GM19328 (cell line): ENCODE data around the gene NUAK2.

Experiments
- ATAC-seq: cut with Tn5 transposase; IDR thresholded peaks from one replicate; pipeline ENCODE4 v1.9.1; 2021; ENCODE audit warnings: mild to moderate bottlenecking, moderate library complexity; ENCODE audit not compliant: unreplicated experiment

NUAK2 gene

GRCh38 chr1:205348554-205349487 lies 27.3 kb upstream of the NUAK2 start:
- no peak for ATAC-seq

GRCh38 chr1:205346956-205347574 lies 25.5 kb upstream of the NUAK2 start:
- ATAC-seq = no peak

GRCh38 chr1:205345761-205346160 lies 24.2 kb upstream of the NUAK2 start:
- no peak for ATAC-seq

GRCh38 chr1:205344066-205344928 lies 22.8 kb upstream of the NUAK2 start:
- ATAC-seq = no peak

- ATAC-seq = no peak
Measured at GRCh38 chr1:205343431-205344065, 22.0 kb upstream of the NUAK2 start.

- ATAC-seq = no peak
Measured at GRCh38 chr1:205342986-205343385, 21.4 kb upstream of the NUAK2 start.

- no peak for ATAC-seq
Measured at GRCh38 chr1:205340676-205341075, 19.1 kb upstream of the NUAK2 start.

- no peak for ATAC-seq
Measured at GRCh38 chr1:205339717-205340116, 18.2 kb upstream of the NUAK2 start.

- no peak for ATAC-seq
Measured at GRCh38 chr1:205339197-205339702, 17.7 kb upstream of the NUAK2 start.

- no peak for ATAC-seq
Measured at GRCh38 chr1:205338011-205338410, 16.5 kb upstream of the NUAK2 start.

GRCh38 chr1:205337481-205337880 lies 15.9 kb upstream of the NUAK2 start:
- ATAC-seq = no peak

GRCh38 chr1:205335692-205336091 lies 14.1 kb upstream of the NUAK2 start:
- ATAC-seq = no peak

GRCh38 chr1:205332015-205332791 lies 10.7 kb upstream of the NUAK2 start:
- no peak for ATAC-seq

GRCh38 chr1:205330150-205330549 lies 8.6 kb upstream of the NUAK2 start:
- ATAC-seq = no peak

- ATAC-seq = no peak
Measured at GRCh38 chr1:205329719-205330118, 8.2 kb upstream of the NUAK2 start.

- no peak for ATAC-seq
Measured at GRCh38 chr1:205328476-205328875, 6.9 kb upstream of the NUAK2 start.

- ATAC-seq = no peak
Measured at GRCh38 chr1:205326812-205327466, 5.4 kb upstream of the NUAK2 start.

- ATAC-seq = no peak
Measured at GRCh38 chr1:205325334-205325884, 3.9 kb upstream of the NUAK2 start.

- ATAC-seq = no peak
Measured at GRCh38 chr1:205324781-205325180, 3.2 kb upstream of the NUAK2 start.
